PFSK-1 (cell line): ENCODE results near the gene PPP3CA.

ENCODE experiments used
- POLR2AphosphoS5 ChIP-seq: IDR thresholded peaks from 2 replicates; pipeline ENCODE4 v1.6.1; 2012; ENCODE audit warnings: low read depth, mild to moderate bottlenecking, control low read depth, low read length, moderate library complexity
- SIN3A ChIP-seq: IDR thresholded peaks from 2 replicates; pipeline ENCODE4 v1.6.1; 2012; ENCODE audit warnings: mild to moderate bottlenecking, low read length, moderate library complexity, borderline replicate concordance; ENCODE audit not compliant: insufficient read depth
- TAF1 ChIP-seq: IDR thresholded peaks from 2 replicates; pipeline ENCODE4 v1.6.1; 2012; ENCODE audit warnings: low read length, control low read depth, borderline replicate concordance; ENCODE audit not compliant: insufficient read depth
- TF ChIP-seq, protein P1 (sequence below), 2 experiments: IDR thresholded peaks; 2 replicates each; pipeline versions ENCODE4 v1.6.1 to v1.8.0; 2011 to 2012; ENCODE audit warnings: low read depth in 2 of 2, low read length in 2 of 2, control low read depth in 1 of 2, inconsistent platforms in 1 of 2, mild to moderate bottlenecking in 1 of 2, moderate library complexity in 1 of 2; ENCODE audit not compliant: insufficient read depth in 1 of 2

DNA sequence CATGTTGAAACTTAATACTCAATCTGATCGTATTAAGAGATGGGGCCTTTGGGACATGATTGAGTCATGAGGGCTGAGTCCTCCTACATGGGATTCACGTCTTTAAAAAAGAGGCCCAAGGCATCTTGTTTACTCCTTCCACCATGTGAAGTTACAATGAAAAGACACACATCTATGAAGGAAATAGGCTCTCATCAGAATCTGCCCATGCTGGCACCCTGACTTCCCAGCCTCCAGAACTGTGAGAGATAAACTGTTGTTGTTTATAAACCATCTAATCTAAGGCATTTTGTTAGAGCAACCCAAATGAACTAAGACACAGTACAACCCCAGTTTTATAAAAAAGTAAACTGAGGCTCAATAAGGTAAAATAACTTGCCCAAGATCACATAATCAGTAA is 32.3 kb downstream of the PPP3CA start:
- TF ChIP-seq POLR2AphosphoS5, result no peak
- TF ChIP-seq, protein P1, sequence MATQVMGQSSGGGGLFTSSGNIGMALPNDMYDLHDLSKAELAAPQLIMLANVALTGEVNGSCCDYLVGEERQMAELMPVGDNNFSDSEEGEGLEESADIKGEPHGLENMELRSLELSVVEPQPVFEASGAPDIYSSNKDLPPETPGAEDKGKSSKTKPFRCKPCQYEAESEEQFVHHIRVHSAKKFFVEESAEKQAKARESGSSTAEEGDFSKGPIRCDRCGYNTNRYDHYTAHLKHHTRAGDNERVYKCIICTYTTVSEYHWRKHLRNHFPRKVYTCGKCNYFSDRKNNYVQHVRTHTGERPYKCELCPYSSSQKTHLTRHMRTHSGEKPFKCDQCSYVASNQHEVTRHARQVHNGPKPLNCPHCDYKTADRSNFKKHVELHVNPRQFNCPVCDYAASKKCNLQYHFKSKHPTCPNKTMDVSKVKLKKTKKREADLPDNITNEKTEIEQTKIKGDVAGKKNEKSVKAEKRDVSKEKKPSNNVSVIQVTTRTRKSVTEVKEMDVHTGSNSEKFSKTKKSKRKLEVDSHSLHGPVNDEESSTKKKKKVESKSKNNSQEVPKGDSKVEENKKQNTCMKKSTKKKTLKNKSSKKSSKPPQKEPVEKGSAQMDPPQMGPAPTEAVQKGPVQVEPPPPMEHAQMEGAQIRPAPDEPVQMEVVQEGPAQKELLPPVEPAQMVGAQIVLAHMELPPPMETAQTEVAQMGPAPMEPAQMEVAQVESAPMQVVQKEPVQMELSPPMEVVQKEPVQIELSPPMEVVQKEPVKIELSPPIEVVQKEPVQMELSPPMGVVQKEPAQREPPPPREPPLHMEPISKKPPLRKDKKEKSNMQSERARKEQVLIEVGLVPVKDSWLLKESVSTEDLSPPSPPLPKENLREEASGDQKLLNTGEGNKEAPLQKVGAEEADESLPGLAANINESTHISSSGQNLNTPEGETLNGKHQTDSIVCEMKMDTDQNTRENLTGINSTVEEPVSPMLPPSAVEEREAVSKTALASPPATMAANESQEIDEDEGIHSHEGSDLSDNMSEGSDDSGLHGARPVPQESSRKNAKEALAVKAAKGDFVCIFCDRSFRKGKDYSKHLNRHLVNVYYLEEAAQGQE (IDR thresholded peaks at IDR 0.05; ENCODE audit: insufficient read depth in 1 of 2, low read depth in 2 of 2, low read length in 2 of 2), result no peak
- TF ChIP-seq TAF1, result no peak
- TF ChIP-seq SIN3A, result no peak
